ENCODE data around the gene DNAJC16.

GRCh38 chr1:15558516-15558915 is 31.9 kb downstream of the DNAJC16 start:
- no peak for TF ChIP-seq CTCF (IDR thresholded peaks at IDR 0.05)
- TF ChIP-seq POLR2A (IDR thresholded peaks at IDR 0.05) = no peak
